Kasumi-1 (cell line): ENCODE data around the gene MLPH.
"Not testable (repeated sequence)": the region's sequence is repeated elsewhere in the genome, so short reads cannot be mapped to it uniquely, and the experiment has no call there.

Source experiments
- DNase-seq, 2 experiments: peaks; one replicate each; lab custom pipeline; 2025; lab: John Stamatoyannopoulos, UW

The MLPH gene

GRCh38 chr2:237458519-237458918 lies 28.5 kb upstream of the MLPH start:
- no peak for DNase-seq

DNA sequence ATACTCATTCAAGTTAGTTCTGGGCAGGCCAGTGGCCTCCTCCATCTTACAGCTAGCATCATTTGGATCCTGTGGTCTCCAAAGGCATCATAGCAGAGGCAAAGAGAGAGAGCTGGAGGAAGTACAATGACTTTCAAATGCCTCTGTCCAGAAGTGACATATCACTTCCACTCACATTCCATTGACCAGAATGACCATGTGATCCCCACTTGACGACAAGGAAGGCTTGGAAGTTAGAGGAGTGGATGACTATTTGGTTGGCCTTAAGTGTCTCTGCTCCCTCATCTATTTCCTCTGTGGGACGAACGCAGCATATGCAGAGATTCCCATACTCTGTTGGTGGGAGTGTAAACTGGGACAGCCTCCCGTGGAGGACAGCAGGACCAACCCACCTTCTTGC lies 27.8 kb upstream of the MLPH start:
- no peak for DNase-seq

GRCh38 chr2:237459741-237460174 lies 27.3 kb upstream of the MLPH start:
- no peak for DNase-seq

GRCh38 chr2:237464757-237465391 lies 22.2 kb upstream of the MLPH start:
- DNase-seq: no peak

DNA sequence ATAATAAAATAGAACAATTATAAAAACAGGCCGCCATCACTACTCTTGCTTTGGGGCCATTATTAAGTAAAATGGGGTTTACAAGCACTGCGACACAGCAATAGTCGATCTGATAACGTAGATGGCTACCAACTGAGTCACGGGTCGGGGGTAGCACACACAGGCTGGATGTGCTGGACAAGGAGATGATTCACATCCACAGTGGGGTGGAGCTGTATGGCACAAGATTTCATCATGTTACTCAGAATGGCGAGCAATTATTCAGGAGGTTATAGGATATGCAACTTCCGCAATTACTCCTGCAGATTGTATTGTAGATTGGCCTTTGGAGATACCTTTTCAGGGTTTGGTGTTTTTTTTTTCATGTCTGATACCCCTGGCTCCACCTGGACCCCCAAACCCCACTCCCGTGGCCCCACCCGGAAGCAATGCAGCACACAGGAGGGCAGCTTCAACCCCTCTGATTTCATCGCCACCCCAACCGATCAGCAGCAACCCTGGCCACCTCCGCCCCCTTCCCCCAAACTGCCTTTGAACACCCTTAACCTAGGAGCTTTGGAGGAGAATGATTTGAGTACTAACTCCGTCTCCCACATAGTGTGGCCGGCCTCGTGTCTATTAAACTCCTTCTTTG lies 21.4 kb upstream of the MLPH start:
- no peak for DNase-seq

GRCh38 chr2:237466211-237466610 lies 20.8 kb upstream of the MLPH start:
- DNase-seq: no peak

DNA sequence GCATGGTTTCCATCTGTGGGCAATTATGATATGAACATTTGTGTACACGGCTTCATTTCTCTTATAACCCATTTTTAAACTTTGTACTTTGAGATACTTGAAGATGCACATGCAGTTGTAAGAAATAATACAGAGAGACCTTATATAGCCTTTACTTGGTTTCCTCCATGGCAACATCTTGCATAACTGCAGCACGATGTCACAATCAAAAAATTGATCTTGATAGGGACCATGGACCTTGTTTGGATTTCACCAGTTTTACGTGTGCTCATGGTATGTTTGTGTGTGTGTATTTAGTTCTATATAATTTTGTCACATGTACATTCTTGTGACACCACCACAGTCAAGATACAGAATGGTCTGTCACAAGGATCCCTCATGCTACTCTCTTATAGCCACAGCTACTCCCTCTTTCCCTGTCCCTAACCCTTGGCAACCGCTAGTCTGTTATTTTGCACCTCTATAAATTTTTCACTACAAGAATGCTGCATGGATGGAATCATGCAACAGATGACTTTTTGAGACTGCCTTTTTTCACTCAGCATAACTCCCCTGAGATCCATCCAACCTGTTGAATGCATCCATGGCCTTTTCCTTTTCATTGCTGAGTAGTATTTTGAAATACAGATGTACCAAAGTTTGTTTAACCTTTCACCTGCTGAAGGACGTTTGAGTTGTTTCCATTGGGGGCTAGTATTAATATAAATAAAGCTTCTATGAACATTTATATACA lies 19.4 kb upstream of the MLPH start:
- no peak for DNase-seq

DNA sequence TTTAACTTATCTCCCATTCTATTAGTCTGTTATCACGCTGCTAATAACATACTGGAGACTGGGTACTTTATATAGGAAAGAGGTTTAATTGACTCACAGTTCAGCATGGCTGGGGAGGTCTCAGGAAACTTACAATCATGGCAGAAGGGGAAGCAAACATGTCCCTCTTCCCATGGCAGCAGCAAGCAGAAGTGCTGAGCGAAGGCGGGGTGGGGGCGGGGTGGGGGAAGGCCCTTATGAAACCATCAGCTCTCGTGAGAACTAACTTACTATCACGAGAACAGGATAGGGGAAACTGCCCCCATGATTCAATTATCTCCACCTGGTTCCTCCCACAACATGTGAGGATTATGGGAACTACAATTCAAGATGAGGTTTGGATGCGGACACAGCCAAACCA lies 17.6 kb upstream of the MLPH start:
- not testable (repeated sequence) for DNase-seq

GRCh38 chr2:237469849-237470248 lies 17.2 kb upstream of the MLPH start:
- no peak for DNase-seq

GRCh38 chr2:237470914-237471313 lies 16.1 kb upstream of the MLPH start:
- no peak for DNase-seq

GRCh38 chr2:237471438-237472186 lies 15.4 kb upstream of the MLPH start:
- peak; percentile 15 to 29 for DNase-seq

GRCh38 chr2:237472187-237472712 lies 14.8 kb upstream of the MLPH start:
- no peak for DNase-seq

DNA sequence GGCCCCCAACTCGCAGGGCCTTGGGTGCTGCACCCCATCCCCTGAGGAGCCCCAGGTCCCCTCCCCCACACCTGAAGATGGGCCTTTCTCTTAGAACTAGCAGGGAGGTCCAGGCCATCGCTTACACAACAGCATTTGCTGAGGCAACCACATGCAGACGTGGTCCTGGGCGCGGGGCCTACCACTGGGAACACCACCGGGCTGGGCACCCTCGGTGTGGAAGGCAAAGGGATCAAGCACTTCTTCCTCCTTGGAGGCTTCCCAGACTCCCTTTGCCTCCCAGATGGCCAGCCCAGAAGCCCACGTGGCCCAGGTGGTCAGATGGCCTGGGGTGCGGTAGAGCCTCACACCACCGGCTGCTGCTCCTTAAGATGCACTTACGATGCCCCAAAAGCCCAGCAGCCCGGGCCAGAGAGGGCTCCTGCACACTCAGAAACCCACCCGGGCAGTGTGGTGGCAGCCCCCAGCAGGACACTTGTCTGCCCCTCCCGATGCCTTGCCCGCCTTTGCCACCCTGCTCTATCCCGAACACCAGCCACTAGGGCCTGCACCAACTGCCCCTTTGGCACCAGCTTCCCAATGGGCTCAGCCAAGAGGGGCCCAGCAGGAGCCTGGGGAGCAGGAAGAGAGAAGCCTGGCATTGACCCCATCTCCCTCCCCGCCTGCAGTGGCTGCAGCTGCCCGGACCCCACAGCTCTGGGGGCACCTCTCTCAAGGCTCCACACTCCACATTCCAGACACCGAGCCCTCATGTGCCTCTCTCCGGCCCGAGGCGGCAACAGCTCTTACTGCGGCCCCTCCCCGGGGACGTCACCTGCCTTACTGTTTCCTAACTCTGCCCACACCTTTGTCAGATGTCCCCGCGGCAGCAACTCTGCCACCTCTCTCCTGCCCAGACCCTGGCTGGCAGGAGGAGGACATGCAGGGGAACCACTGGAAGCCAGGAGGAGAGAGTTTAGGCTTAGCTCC lies 13.9 kb upstream of the MLPH start:
- DNase-seq: no peak

- peak in 1 of 2 experiments; percentile 7 for DNase-seq
These were observed 13.1 kb upstream of the MLPH start for GRCh38 chr2:237473878-237474441.

DNA sequence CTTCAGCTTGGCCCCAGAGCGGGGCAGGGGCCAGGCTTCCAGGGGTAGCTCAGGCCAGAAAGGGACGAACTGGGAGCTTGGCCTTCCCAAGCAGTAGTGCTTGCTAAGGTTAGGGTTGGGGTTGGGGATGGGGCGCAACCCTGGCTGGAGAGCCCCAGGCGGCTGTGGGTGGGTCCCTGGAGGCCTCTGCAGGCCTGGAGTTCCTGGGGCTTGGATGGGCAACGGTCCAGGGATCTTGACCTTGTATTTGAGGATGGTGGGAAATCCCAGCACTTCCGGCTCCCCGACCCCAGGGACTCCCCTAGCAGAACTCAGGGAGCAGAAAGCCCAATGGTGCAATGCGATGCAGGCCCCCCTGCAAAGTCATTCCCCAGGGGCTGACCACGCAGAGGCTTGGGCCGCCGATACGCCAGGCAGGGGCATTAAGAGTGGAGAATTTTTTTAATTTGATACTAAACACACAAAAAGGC lies 12.6 kb upstream of the MLPH start:
- DNase-seq: no peak

GRCh38 chr2:237474931-237475703 lies 11.9 kb upstream of the MLPH start:
- peak; percentile 29 to 36 for DNase-seq

- no peak for DNase-seq
These were observed 11.3 kb upstream of the MLPH start for GRCh38 chr2:237475704-237476141.

- no peak for DNase-seq
These were observed 9.0 kb upstream of the MLPH start for GRCh38 chr2:237478095-237478494.

DNA sequence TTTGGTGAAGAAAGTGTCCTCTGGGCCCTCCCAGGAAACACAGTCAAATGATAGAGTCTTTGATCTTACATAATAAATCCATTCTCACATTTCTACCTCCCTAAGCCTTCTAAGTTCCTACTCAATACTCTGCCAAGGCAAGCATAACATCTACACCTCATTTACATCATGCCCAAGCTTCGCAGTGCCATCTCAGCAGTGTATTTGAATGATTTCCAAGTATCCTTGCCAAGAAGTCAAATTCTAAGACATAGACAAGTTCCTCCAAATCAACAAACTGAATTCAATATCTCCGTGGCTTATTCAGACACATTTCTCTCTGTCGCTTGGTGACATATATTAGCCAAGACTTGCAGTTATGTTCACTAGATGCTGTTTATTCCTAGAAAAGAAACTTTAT lies 8.1 kb upstream of the MLPH start:
- DNase-seq: no peak

DNA sequence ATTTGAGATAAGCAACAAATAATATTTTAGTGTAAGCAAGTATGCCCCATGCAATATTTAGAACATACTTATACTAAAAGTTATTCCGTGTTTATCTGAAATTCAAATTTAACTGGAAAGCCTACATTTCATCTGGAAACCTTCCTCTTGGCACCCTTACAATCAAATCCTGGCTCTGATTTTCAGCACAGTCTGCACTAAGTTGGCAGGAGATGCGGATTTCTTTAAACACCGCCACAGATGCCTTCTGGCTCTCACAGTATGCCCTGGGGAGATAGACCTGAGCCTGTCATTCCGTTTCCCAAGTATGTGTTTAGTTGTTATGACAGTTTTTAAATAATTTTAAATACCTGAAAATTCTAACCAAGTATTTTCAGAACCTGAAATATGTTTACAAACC lies 7.3 kb upstream of the MLPH start:
- no peak for DNase-seq
